Parathyroid adenoma (tissue), 2 donors: Measurements from ENCODE around the gene ABCA6.

ENCODE experiments used
- H2AFZ ChIP-seq: fragments of 300-600 bp; sonication (generic); one replicate; pipeline ENCODE4 v1.7.0; 2017; ENCODE audit warnings: antibody characterized with exemption, mild to moderate bottlenecking
- H3K27ac ChIP-seq: fragments of 300-600 bp; sonication (generic); one replicate; pipeline ENCODE4 v1.7.0; 2017
- H3K27me3 ChIP-seq: fragments of 300-600 bp; sonication (generic); one replicate; pipeline ENCODE4 v1.7.0; 2017; ENCODE audit warnings: low read length; ENCODE audit not compliant: control insufficient read depth, insufficient read depth
- H3K36me3 ChIP-seq: fragments of 300-600 bp; sonication (generic); one replicate; pipeline ENCODE4 v1.7.0; 2017; ENCODE audit warnings: low read length; ENCODE audit not compliant: control insufficient read depth, insufficient read depth
- H3K4me1 ChIP-seq: fragments of 300-600 bp; sonication (generic); one replicate; pipeline ENCODE4 v1.7.0; 2017; ENCODE audit warnings: control low read depth
- H3K4me2 ChIP-seq: fragments of 300-600 bp; sonication (generic); one replicate; pipeline ENCODE4 v1.7.0; 2017; ENCODE audit warnings: low read length
- H3K4me3 ChIP-seq: fragments of 300-600 bp; sonication (generic); one replicate; pipeline ENCODE4 v1.7.0; 2017; ENCODE audit warnings: low read depth, low read length
- H3K79me2 ChIP-seq: fragments of 300-600 bp; sonication (generic); one replicate; pipeline ENCODE4 v1.7.0; 2017; ENCODE audit warnings: control low read depth
- H3K9ac ChIP-seq: fragments of 300-600 bp; sonication (generic); one replicate; pipeline ENCODE4 v1.7.0; 2017; ENCODE audit warnings: mild to moderate bottlenecking
- H3K9me3 ChIP-seq: fragments of 300-600 bp; sonication (generic); one replicate; pipeline ENCODE4 v1.7.0; 2017; ENCODE audit warnings: low read length; ENCODE audit not compliant: control insufficient read depth
- CTCF ChIP-seq: fragments of 300-600 bp; sonication (generic); IDR thresholded peaks from one replicate; pipeline ENCODE4 v1.7.0; 2017; ENCODE audit warnings: antibody characterized with exemption, mild to moderate bottlenecking
- donor health status: primary hyperparathyroidism.

Gene ABCA6

GRCh38 chr17:69057280-69057679 lies 84.4 kb downstream of the ABCA6 start:
- Histone ChIP-seq H3K79me2 (no peaks in the 10 kb centered on the region), H3K27me3 (no peaks in the 10 kb centered on the region), H2AFZ (no peak overlapping the region), H3K4me1 (no peaks in the 10 kb centered on the region), H3K27ac (no peak overlapping the region), H3K4me2 (no peak overlapping the region), H3K36me3 (no peaks in the 10 kb centered on the region), H3K4me3 (no peak overlapping the region), H3K9ac (no peak overlapping the region), H3K9me3 (no peaks in the 10 kb centered on the region)
- TF ChIP-seq CTCF = no peak

DNA sequence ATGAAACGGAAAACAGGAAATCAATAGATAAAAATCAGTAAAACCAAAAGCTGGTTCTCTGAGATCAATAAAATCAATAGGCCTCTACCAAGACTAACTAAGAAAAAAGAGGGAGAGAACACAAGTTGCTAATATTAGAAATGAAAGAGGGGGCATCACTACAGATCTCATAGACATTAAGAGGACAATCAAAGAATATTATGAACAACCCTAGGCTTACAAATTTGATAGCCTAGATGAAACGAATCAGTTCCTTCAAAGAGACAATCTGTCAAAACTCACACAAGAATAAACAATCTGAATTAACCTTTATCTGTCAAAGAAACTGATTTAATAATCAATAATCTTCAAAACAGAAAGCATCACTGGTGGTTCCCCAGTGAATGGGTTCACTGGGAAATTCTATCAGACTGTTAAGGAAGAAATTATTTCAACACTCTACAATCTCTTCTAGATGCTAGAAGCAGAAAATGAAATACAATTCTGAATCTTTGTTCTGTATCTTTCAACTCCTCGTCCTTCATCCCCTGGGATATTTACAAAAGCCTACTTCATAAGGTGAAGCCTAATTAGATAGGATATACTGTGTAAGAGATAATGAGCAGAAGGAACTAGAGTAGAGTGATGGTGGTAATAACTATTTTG lies 85.4 kb downstream of the ABCA6 start:
- no peak overlapping the region for H2AFZ ChIP-seq
- no peaks in the 10 kb centered on the region for H3K9me3 ChIP-seq
- TF ChIP-seq CTCF = no peak
- no peaks in the 10 kb centered on the region for H3K79me2 ChIP-seq
- H3K4me3 ChIP-seq = no peak overlapping the region
- no peaks in the 10 kb centered on the region for H3K27me3 ChIP-seq
- H3K4me2 ChIP-seq = no peak overlapping the region
- no peaks in the 10 kb centered on the region for H3K4me1 ChIP-seq
- H3K36me3 ChIP-seq = no peaks in the 10 kb centered on the region
- no peak overlapping the region for H3K9ac ChIP-seq
- no peak overlapping the region for H3K27ac ChIP-seq

DNA sequence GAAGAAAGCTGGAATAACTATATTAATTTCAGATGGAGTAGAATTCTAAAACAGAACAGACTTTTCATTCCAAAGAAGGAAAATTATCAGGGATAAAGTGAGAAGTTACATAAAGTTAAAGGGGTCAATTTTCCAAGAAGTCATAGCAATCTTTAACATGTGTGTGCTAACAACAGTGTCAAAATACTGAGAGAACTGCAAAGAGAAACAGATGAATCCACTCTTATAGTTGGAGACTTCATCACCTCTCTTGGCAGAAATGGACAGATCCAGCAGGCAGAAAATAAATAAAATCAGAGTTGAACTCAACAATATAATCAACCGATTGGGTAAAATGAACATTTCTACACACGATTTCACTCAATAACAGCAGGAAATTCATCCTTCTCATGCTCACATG lies 86.4 kb downstream of the ABCA6 start:
- no peak for TF ChIP-seq CTCF
- Histone ChIP-seq H3K27me3 (no peaks in the 10 kb centered on the region), H3K4me1 (no peaks in the 10 kb centered on the region)

GRCh38 chr17:69050999-69051775 lies 90.5 kb downstream of the ABCA6 start:
- no peaks in the 10 kb centered on the region for H3K4me1 ChIP-seq
- no peaks in the 10 kb centered on the region for H3K27me3 ChIP-seq
- H3K27ac ChIP-seq = no peak overlapping the region
- H3K9ac ChIP-seq = no peak overlapping the region
- no peak overlapping the region for H2AFZ ChIP-seq
- H3K4me3 ChIP-seq = no peak overlapping the region
- no peaks in the 10 kb centered on the region for H3K36me3 ChIP-seq
- no peaks in the 10 kb centered on the region for H3K79me2 ChIP-seq
- no peaks in the 10 kb centered on the region for H3K9me3 ChIP-seq
- no peak for TF ChIP-seq CTCF
- no peak overlapping the region for H3K4me2 ChIP-seq

More for the DNA sequence above, 86.4 kb downstream of the ABCA6 start:
- no peak overlapping the region for H3K9ac ChIP-seq
- no peaks in the 10 kb centered on the region for H3K9me3 ChIP-seq
- H3K4me2 ChIP-seq = no peak overlapping the region
- no peaks in the 10 kb centered on the region for H3K36me3 ChIP-seq
- no peak overlapping the region for H3K4me3 ChIP-seq
- H3K27ac ChIP-seq = no peak overlapping the region
- no peaks in the 10 kb centered on the region for H3K79me2 ChIP-seq
- no peak overlapping the region for H2AFZ ChIP-seq
